SU-DHL-6 (cell line): ENCODE results near the gene TCEAL9.

Source experiments
- CTCF ChIP-seq: fragments of 200-600 bp; sonication (generic); IDR thresholded peaks from one replicate; pipeline ENCODE4 v1.5.1; 2017; ENCODE audit warnings: antibody characterized with exemption, mild to moderate bottlenecking, low read length, moderate library complexity; ENCODE audit not compliant: insufficient read depth, poor library complexity, severe bottlenecking
- EZH2phosphoT487 ChIP-seq: fragments of 200-600 bp; sonication (generic), shearing (Covaris generic); conservative IDR thresholded peaks from 2 replicates; pipeline ENCODE4 v1.6.1; 2018; ENCODE audit warnings: mild to moderate bottlenecking, antibody characterized with exemption, low read length, moderate library complexity, mixed read lengths

DNA sequence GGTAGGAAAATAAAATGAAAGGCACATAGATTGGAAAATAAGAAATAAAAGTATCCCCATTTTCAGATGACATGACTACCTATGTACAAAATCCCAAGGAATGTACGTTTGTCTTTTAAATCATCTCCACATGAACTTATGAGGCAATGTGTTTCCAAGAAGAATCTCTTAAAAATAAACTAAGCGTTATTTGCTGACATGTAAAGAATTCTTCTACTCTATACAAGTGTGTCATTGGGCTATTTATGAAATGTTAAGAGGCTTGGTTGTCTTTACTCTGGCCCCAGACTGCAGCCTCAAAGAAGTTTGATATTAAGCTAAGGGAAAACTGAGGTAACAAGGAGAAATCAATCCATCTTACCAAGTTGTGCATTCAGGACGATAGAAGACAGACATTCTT, 37.2 kb downstream of the TCEAL9 start:
- TF ChIP-seq CTCF (no peak), EZH2phosphoT487 (no peak)
